VCaP (cell line): ENCODE measurements around the gene SPATS2L.

Experiments used
- H3K27ac ChIP-seq: fragments of 450-650 bp; 2 replicates; pipeline ENCODE4 v1.5.1; 2017
- CTCF ChIP-seq: fragments of 450-650 bp; conservative IDR thresholded peaks from 2 replicates; pipeline ENCODE4 v1.5.1; 2017; ENCODE audit warnings: mild to moderate bottlenecking, moderate library complexity

SPATS2L gene

GRCh38 chr2:200322607-200323006, 16.1 kb downstream of the SPATS2L start:
- no peak overlapping the region for H3K27ac ChIP-seq
- TF ChIP-seq CTCF: no peak

- no peak overlapping the region for H3K27ac ChIP-seq
- TF ChIP-seq CTCF: no peak
Measured at GRCh38 chr2:200324362-200324761, 17.9 kb downstream of the SPATS2L start.

- no peak overlapping the region for H3K27ac ChIP-seq
- no peak for TF ChIP-seq CTCF
Measured at GRCh38 chr2:200329384-200329783, 22.9 kb downstream of the SPATS2L start.

GRCh38 chr2:200329798-200330197, 23.3 kb downstream of the SPATS2L start:
- H3K27ac ChIP-seq: no peak overlapping the region
- no peak for TF ChIP-seq CTCF

- TF ChIP-seq CTCF: no peak
- no peak overlapping the region for H3K27ac ChIP-seq
Measured at GRCh38 chr2:200330351-200331060, 24.0 kb downstream of the SPATS2L start.

GRCh38 chr2:200331061-200331400, 24.5 kb downstream of the SPATS2L start:
- H3K27ac ChIP-seq: no peak overlapping the region
- TF ChIP-seq CTCF: no peak

- TF ChIP-seq CTCF: no peak
- no peak overlapping the region for H3K27ac ChIP-seq
Measured at GRCh38 chr2:200335657-200336056, 29.2 kb downstream of the SPATS2L start.
